ENCODE results near the gene UPF3B.

The UPF3B gene

DNA sequence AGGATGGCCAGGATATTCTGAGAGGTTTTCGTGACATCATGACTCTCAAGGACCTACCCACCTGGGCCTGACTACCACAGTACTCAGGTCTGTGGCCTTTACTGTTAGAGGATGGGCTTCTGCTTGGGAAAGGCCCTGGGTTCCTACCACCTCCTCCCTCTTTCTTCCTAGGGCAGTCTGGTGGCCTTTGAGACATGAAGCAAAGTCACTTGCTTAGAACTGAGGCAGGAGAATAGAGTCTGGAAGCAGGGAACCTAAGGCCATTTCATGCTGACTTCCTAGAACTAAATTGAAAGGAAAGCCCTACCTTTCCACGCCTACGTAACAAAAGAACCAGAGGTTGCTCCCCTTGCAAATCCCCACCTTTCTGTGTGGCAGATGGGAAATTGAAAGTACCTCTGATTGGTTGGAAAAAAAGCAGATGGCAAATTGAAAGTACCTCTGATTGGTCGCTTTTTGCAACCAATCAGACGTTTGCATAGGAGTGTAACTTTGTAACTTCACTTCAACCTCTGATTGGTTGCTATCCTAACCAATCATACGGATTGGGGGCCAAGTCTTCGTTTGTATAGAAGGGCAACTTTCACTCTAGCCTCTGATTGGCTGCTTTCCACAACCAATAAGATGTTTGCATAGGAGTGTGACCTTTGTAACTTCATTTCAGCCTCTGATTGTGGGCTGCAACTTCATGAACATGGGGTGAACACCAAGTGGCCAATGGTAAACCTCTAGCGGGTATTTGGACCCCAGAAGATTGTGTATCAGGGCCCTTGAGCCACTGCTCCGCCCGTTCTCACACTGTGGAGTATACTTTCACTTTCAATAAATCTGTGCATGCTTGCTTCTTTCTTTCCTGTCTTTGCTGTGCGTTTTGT, 33.0 kb upstream of the UPF3B start:
- no peak for DNase-seq (ENCODE audit: low read depth)
- TF ChIP-seq, protein P1, sequence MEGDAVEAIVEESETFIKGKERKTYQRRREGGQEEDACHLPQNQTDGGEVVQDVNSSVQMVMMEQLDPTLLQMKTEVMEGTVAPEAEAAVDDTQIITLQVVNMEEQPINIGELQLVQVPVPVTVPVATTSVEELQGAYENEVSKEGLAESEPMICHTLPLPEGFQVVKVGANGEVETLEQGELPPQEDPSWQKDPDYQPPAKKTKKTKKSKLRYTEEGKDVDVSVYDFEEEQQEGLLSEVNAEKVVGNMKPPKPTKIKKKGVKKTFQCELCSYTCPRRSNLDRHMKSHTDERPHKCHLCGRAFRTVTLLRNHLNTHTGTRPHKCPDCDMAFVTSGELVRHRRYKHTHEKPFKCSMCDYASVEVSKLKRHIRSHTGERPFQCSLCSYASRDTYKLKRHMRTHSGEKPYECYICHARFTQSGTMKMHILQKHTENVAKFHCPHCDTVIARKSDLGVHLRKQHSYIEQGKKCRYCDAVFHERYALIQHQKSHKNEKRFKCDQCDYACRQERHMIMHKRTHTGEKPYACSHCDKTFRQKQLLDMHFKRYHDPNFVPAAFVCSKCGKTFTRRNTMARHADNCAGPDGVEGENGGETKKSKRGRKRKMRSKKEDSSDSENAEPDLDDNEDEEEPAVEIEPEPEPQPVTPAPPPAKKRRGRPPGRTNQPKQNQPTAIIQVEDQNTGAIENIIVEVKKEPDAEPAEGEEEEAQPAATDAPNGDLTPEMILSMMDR (IDR thresholded peaks at IDR 0.05; ENCODE audit: control insufficient read depth, extremely low read depth, insufficient read depth), result no peak
- no peak overlapping the region for H3K4me3 ChIP-seq (ENCODE audit: low read depth, low read length)

DNA sequence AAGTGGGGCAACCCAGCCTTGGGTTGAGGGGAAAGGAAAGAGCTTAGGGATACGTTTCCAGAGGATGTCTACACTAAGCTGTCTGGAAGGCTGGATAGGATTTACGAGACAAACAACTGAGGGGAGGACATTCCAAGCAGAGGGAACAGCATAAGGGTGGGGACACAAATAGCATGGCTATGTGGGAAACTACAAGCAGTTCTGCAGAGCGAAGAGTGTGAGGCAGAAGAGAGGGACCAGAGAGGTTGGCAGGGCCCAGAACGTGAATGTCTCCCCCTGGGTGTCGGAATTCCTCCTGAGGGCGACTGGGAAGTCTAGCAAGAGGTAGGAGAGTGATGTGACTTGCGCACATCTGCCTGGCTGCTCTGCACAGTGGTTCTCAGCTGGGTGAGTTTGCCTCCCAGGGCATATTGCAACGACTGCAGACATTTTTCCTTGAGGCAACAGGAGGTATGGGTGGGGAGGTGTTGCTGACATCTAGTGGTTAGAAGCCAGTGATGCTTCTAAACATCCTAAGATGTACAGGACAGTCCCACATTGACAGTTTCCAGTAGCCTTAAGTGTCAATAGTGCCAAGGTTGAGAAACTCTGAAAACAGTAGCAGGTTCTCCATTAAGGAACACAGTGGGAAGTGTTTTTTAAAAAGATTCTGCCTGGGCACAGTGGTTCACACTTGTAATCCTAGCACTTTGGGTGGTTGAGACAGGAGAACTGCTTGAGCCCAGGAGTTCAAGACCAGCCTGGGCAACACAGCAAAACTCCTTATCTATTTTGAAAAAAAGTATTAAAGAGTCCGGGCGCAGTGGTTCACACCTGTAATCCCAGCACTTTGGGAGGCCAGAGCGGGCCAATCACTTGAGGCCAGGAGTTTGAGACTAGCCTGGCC, 28.0 kb upstream of the UPF3B start:
- DNase-seq (ENCODE audit: low read depth), result no peak
- TF ChIP-seq, protein P1 (IDR thresholded peaks at IDR 0.05; ENCODE audit: control insufficient read depth, extremely low read depth, insufficient read depth), result peak; percentile 71
- no peak overlapping the region for H3K4me3 ChIP-seq (ENCODE audit: low read depth, low read length)

DNA sequence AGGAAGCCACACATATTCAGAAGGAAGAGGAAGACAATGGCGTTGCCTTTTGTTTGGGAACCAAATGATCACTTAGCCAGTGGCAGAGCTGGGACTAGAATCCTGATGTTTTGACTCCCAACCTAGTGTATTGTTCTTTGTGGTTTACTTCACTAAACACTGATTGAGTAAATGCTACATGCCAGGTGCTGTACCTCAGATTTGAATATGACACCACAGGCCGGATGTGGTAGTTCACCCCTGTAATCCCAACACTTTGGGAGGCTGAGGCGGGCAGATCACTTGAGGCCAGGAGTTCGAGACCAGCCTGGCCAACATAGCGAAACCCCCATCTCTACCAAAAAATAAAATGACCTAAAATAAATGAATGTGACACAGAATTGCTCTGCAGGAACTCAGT, 27.3 kb upstream of the UPF3B start:
- DNase-seq (ENCODE audit: low read depth), result no peak
- TF ChIP-seq, protein P1 (IDR thresholded peaks at IDR 0.05; ENCODE audit: control insufficient read depth, extremely low read depth, insufficient read depth), result no peak
- H3K4me3 ChIP-seq (ENCODE audit: low read depth, low read length), result no peak overlapping the region

DNA sequence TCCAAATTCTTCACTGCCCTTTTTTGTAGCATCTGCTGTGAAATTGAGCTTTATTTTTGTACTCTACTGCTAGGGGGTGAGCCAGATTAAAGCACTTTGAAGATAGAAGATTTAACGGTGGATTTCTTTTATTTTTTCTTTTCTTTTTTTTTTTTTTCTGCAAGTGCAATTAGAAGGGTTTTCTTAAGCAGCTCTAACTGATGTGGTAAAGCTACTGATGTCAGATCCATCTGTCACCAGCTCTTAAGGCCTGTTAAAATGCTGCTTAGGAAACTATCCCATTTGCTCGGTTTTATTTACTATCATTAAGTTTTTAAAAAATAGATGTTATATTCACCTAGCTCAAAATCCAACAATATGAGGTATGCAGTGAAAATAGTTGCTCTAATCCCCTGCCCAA, 26.0 kb upstream of the UPF3B start:
- no peak overlapping the region for H3K4me3 ChIP-seq (ENCODE audit: low read depth, low read length)
- TF ChIP-seq, protein P1 (IDR thresholded peaks at IDR 0.05; ENCODE audit: control insufficient read depth, extremely low read depth, insufficient read depth), result no peak
- DNase-seq (ENCODE audit: low read depth), result no peak

DNA sequence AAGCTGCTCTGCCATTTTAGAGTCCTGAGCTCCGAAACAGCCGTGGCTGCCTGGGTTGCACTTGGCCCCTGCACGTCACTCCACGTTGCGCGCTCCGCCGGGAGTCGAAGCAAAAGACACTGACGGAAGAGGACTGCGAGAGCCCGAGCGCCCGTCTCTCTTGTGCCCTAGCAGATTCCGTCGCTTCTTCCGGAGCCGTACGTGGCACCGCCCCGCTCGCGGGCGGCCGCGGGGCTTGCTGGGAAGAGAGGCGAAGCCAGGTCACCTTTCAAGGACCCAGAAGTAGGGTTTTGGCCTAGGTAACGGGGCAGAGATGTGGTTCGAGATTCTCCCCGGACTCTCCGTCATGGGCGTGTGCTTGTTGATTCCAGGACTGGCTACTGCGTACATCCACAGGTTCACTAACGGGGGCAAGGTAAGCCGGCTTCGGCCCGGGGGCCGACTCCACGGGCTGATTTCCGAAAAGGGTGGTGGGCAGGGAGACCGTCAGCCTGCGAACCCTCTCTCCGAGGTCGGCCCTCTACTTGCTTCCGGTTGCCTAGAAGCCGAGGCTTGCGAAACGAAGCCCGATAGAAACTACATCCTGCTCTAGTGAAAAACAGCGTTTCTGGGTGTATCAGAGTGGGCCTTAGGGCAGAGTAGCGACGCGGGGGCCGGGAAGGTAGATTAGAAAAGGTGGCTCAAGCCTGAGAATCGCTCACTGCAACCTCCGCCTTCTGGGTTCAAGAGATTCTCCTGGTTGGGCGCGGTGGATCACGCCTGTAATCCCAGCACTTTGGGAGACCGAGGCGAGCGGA, 19.0 kb upstream of the UPF3B start, which contains the start of the genes NDUFA1 and RNF113A:
NDUFA1 (plus strand) TSS at position 234 of the 797 bp plus-strand sequence; CDS start at position 314, 80 bp downstream.
RNF113A (minus strand) TSS at position 135 of the 797 bp plus-strand sequence; CDS start at position 15, 120 bp downstream.
- peak within 1 kb of the TSS; percentile 81 for H3K4me3 ChIP-seq (ENCODE audit: low read depth, low read length)
- peak; percentile 70 for DNase-seq (ENCODE audit: low read depth)
- TF ChIP-seq, protein P1 (IDR thresholded peaks at IDR 0.05; ENCODE audit: control insufficient read depth, extremely low read depth, insufficient read depth), result no peak

DNA sequence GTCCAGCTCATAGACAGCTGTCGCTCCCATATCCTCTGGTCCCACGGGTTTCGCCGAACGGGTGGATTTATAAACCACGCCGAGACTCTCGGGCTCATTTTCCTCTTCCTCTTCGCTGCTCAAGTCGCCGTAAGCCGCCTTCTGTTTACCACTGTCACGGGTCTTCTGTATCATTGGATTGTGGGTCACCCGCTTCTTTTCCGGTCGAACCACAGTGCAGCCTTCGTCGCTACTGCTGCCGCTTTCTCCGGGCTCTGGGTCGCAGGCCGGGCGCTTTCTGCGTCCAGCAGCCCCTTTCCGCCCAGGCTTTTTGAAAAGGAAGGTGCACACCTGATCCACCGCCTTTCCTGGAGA, 18.5 kb upstream of the UPF3B start:
- TF ChIP-seq, protein P1 (IDR thresholded peaks at IDR 0.05; ENCODE audit: control insufficient read depth, extremely low read depth, insufficient read depth), result no peak
- peak overlapping the region; percentile 81 for H3K4me3 ChIP-seq (ENCODE audit: low read depth, low read length)
- DNase-seq (ENCODE audit: low read depth), result no peak

Data from LNCaP clone FGC (cell line).